GM21381 (cell line): ENCODE results near the gene PDHB.

Experiments used
- ATAC-seq: cut with Tn5 transposase; IDR thresholded peaks from one replicate; pipeline ENCODE4 v1.9.1; 2021; ENCODE audit warnings: mild to moderate bottlenecking, moderate library complexity; ENCODE audit not compliant: unreplicated experiment

PDHB gene

DNA sequence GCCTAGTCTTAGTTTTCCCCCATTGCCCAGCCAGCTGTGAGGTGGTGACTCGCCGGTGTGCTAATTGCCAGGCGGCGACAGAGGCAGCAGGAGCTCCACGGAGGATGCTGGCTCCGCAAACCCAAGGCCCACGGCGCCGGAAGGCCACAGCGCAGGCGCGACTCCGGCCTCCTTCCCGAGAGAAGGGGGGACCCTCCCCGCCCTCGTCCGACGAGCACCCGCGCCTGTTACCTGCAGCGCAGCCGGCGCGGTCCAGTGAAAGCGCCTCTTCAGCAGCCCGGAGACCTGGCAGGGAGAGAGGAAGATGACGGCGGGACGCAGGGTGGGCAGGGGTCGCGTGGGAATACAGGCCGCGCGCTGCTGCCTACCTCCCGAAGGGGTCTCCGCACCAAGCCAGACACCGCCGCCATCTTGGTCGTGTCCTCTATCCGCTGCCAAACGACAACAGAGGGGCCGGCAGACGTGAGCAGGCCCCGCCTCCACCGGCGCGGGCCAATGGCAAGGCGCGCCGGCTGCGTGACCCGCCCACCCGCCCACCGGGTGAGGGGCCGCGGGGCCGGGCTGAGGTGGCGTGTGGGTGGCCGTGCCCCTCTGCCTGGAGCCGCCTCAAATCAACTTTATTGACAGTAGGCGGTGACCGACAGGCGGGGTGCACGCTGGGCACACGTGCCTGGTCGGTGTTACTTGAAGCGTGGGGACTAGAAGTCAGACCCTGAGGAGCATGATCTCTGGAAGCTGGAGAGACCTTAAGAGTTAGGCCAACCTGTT, at the start of gene PDHB:
Gene PDHB (minus strand): TSS at position 433 of the 768 bp plus-strand sequence. CDS start 23 bp downstream, at position 410.
- peak; percentile 92 for ATAC-seq

DNA sequence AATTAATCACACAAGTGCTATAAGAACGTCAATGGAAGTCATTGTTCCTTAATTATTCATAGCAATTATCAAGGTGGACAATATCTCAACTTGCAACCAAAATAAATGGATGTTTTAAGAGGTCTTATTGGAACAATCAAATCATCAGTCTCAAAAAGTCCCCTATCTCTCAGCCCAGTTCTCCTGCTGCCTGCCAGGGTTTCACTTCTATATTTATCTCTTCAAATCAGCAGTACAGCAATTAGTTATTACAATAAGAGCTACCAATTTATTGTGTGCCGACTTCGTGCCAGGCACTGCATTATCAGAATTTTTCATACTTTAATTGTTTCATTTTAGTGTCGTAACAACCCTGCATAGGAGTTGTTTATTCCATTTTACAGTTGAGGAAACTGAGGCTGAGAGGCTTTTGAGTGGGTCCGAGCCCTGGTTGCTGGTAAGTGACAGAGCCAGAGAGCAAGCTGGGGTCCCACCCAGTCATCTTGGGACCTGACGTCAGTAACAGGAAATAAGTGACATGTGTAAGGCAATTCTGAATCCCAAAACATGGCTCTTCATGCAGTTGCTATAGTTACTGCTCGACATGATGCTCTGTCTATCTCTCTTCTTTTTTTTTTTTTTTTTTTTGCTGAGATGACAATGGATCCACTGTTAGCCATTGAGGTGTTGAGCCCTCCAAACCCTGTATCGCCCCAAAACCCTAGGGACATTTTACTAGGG, 49.4 kb upstream of the PDHB start:
- ATAC-seq = no peak

DNA sequence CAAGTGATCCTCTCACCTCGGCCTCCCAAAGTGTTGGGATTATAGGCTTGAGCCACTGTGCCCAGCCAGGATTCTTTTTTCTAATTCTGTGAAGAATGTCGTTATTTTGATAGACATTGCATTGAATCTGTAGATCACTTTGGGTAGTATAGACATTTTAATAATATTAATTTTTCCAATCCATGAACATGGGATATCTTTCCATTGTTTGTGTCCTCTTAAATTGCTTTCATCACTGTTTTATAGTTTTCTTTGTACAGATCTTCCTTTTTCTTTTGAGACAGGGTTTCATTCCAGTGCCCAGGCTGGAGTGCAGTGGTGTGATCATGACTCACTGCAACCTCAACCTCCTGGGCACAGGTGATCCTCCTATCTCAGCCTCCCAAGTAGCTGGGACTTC, 46.7 kb upstream of the PDHB start:
- ATAC-seq = no peak

DNA sequence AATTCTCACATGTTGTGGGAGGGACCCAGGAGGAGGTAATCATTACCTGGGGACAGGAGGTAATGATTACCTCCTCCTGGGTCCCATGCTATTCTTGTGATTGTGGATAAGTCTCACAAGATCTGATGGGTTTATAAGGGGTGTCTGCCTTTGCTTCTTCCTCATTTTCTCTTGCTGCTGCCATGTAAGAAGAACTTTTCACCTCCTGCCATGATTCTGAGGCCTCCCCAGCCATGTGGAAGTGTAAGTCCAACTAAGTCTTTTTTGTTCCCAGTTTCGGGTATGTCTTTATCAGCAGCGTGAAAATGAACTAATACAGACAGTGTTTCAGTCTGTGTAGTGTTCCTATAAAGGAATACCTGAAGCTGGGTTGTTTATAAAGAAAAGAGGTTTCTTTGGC, 45.1 kb upstream of the PDHB start:
- no peak for ATAC-seq

DNA sequence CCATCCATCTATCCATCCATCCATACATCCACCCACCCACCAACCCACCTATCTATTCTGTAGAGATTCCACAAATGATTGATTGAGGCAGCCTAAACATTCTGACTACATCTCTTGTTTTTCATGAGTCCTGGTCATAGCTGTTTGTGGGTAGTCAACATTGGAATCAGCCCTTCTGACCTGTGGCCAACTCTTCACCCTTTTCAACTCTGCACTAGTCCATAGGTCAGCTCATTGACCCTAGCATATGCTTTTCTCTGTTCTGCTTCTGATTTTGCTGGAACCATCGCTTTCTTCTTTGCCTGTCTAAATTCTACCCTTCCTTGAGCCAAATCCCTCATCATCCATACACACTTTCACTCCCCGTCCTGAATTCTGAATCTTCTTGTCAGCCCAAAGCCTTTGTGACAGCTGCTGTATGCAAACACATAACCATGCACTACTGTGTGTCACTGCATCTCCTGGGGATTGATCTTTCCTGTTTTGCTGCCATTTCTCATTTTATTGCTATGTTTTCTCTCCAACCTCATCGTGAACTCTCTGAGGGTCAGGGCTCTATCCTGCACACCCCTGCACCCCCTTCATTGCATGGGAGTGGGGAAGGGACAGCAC, 41.4 kb upstream of the PDHB start:
- no peak for ATAC-seq

DNA sequence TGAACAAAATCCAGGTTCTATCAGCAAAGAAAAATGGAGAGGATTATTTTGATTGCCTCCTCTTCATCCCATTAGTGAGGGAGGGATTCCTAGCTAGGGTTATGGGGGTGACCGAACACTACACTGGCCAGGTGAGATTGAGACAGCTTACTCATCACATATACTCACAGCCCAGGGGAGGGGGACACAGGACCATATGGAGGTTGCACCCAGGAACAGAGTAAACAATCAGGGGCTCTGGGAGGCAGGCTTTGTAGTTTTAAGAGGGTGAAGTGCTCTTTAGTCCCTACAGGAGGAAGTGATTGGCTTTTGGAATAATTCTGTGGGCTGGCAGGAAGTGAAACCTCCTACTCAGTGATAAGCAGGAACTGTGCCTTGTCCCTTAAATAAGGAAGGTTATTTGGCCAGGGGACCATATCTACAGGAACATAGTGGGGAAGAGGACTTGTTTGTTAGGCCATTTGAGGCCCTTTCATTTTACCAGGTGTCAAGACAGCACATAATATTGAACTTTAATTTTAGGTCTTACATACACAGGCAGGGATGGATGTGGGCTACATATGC, 40.8 kb upstream of the PDHB start:
- ATAC-seq = no peak

DNA sequence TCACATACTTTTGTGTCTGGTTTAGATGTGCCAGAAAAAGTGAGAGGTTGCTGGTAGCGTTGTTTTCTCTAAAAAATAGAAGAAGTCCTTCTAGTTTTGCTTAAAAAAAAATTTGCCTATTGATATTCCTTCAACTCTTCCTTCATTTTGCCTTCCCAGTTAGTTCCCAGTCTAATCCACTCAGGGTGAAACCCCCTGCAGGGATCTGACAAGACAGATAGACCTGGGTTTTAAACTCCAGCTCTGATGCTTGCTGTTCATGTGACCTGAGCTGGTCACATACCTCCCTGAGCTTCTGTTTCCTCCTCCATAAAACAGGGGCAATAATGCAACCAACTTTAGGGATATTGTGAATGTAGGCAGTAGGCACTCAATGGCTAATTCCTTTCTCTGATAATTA, 39.6 kb upstream of the PDHB start:
- ATAC-seq = no peak

DNA sequence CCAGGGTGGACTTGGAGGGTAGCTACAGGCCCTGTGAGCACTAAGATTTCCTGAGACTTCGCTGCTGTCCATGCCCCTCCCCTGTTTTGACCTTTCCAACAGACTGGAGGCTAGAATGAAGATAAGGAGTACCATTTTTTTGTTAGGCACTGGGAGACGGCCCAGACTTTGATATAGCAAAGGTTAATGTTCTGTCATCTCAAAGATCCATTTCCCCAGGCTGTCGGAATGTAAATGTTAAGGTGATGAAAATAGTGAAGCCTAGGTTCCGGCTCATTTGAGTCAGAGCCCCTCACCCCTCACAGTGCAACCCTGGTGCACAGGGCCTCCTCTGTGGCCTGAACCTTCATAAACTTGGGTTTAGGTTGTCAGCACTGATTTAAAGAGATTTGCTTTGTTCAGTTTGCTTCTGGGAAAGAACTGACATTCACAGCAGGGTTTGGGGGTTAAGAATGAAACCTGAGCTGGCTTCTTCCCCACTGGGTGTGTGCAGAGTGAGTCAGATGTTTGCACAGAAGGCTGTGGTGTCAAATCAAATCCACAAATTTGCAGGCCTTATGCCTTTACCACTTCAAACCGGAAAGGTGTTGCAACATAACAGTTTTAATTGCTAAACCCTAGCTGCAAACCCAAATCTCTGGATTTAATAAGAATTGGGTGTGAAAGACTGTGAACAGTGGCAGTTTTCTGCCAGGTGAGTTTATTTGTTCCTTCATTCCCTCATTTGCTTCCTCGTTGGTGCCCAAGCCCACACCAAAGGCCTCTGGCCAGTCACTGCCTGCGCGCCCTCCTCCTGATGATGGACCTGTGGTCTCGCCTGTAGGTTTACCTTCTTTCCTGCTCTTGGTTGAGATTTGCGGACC, 37.6 kb upstream of the PDHB start:
- ATAC-seq = no peak

DNA sequence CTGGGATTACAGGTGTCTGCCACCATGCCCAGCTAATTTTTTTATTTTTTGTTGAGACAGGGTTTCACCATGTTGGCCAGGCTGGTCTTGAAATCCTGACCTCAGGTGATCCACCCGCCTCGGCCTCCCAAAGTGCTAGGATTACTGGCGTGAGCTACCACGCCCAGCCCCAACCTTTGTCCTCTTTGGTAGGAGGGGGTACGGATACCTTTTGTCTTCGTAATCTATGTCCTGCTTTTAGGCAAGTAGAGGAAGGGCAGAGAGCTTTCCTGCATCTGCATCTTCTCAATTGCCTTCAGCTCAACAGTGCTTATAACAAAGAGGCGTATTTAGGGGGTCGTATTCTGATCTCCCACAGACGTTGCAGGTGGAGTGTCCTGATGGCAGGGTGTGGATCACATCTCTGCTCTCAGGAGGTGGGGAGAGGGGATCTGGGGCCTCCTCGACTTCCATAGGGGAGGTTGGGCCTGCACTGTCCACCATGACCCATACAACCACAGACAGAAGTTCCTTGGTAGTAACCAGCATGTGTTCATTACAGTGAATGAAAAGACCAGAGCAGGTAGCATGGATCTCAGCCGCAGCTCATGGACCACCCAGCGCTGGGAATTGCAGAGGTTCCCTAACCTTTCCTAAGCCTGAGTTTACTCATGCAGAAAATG, 36.9 kb upstream of the PDHB start:
- no peak for ATAC-seq

DNA sequence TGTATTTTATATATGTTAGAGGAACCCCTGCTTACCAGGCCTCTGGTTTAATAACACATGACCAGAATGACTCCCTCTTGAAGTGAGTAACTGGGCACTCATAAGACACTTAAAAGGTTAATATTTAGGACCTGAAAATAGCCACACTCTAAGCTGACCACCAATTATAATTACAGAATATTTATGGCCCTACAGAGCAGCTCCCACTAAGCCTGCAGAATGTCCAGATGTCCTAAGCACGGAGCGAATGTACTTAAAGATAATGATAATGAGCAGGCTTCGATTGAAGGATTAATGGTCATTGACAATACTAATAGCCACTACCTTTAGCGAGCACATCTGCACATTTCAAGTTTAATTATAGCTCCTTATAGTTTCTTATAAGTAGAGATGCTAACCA, 35.5 kb upstream of the PDHB start:
- ATAC-seq = no peak

DNA sequence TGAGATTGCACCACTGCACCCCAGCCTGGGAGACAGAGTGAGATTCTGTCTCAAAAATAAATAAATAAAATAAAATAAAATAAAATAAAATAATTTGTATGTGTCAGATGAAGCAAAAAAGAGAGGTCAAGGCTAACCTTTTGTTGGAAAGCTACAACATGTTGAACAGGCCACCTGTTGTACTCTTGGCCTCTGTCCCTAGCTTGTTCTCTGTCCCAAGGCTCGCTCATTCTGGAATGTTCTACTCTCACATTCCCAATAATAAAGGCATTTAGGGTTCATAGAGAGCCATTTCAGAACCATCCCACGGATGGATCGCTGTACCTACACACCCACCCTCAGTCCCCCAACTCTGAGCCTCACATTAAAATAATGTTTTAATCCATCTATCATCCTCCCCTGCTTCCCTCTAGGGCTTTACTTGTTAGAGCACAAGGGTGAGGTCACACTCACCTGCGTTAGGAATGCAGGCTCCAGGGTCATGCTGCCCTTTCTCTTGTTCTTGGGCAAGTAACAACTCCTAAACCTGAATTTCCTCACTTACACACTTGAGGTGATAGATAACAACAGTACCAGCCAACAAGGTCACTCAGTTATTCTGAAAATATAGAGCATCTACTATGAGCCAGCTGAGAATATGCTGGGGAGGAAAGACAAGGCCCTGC, 33.4 kb upstream of the PDHB start:
- no peak for ATAC-seq

DNA sequence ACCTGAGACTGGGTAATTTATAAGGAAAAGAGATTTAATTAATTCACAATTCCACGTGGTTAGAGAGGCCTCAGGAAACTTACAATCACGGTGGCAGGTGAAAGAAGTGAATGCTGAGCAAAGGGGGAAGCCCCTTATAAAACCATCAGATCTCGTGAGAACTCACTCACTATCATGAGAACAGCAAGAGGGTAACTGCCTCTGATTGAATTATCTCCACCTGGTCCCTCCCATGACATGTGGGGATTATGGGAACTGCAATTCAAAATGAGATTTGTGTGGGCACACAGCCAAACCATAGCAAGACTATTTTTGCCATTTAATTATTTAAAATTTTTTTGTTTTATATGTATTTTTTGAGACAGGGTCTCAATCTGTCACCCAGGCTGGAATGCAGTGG, 31.2 kb upstream of the PDHB start:
- no peak for ATAC-seq

DNA sequence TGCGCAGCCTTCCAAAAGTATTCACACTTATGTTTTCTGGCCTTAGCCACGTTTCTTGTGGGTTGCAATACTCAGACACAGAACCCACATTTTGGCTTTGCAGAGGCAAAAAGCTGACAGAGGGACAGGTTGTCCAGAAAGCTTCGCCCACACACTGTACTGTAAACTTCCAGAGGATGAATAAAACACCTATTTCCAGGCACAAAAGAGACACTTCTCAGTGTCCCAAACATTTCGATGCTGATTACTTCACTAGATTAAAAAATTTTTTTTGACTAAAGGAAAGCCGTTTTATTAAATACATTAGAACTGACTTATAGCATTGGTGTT, 30.3 kb upstream of the PDHB start:
- no peak for ATAC-seq

DNA sequence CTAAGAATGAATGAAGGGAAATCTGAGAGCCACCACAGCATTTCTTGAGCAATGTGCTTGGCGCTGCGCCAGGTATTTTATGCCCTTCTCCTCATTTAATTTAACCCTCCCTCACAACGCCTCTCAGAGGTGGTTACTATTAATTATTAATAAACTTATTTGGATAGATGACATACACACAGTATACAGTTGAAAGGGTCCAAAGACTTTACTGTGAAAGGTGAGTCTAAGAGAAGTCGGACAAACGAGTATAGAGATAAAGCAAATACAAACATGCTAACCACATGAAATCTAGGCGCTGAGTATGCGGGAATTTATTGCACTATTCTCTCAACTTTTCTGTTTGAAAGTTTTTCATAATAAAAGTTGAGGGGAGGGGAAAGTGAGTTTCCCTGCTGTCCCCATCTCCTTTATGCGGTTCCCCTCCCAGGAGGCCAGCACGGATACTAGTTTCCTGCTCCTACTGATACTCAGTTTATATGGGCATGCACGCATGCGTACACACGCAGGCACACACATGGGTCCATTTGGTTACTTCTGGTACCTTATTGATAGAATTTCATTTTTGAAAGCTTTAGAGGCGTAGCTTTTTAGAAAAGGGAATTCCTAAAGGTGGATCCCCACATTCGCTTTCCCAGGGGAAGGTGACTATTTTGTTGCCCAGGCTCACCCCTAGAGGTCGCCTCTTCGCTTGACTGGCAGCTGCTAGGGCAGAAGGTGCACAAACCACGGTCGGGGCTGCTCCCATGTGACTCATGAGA, 29.7 kb upstream of the PDHB start:
- ATAC-seq = peak; percentile 91

DNA sequence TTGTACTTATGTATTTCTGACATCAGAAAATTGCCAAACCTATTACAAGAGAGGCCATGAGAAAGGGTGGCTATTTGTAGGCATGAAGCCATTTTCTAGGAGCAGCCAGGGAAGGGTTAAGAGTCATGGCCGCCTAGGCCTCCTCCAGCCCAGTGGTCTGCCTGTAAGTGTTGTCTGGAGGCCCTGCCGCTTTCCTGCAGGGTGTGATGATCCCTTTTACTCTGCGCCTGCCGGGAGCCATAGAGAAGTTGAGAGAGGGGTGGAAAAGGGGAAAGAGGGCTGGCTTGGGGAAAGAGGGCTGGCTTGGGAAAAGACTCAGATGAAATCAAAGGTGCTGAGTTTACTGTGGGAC, 29.2 kb upstream of the PDHB start:
- ATAC-seq = no peak

DNA sequence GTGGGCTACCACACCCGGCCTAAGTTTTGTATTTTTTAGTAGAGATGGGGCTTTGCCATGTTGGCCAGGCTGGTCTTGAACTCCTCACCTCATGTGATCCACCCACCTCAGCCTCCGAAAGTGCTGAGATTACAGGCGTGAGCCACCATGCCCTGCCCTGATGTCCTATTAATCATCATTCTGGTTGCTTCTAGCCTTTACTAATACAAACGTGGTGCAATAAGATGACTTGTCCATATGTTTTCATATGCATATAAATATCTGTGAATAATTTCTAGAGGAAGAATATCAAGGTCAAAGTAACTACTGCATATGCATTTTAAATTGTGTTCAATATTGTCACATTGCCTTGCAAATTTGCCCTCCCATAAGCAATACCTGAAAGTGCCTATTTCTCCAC, 25.5 kb upstream of the PDHB start:
- ATAC-seq = no peak

DNA sequence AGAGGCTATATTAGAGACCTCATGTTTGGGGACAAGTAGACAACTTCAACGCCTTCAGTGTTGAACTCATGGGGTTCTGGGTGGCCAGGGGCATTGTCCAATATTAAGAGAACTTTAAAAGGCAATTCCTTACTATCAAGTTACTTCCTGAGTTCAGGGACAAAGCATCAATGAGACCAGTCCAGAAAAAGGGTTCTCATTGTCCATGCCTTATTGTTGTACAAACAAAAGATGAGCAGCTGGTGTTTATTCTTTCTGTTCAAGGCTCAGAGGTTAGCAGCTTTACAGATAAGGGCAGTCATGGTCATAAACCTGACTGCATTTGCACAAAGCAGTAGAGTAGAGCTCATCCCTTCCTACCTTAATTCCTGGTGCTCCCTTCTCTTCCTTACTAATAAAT, 18.5 kb upstream of the PDHB start:
- no peak for ATAC-seq

DNA sequence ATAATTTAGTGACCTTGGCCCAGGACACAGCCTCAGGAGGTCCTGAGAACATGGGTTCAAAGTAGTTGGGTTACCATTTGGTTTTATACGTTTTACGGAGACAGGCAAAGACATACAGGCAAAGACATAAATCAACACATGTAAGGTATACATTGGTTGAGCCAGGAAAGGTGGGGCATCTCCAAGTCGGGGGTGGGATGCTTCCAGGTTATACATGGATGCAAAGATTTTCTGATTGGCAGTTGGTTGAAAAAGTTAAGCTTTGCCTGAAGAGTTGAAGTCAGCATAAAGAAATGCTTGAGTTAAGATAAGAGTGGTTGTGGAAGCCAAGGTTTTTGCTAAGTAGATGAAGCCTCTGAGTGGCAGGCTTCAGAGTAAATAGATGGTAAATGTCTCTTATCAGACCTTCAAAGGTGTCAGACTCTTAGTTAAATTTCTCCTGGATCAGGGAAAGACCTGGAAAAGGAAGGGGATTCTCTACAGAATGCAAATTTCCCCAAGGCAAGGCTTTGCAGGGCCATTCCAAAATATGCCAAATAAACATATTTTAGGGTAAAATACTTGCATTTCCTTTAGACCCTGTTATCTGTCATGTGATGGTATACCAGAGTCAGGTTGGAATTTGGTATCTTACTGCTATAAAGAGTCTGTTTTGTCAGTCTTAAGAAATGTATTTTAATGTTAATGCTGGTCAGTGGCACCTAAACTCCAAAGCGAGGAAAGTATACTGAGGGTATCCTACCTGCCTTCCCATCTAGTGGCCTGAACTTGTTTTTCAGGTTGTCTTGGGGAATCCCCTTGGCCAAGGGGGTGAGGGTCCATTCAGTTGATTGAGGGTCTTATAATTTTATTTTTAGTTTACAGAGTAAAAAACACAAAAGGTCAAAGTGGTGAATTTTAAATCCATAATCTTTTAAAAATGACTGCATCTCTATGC, 8.2 kb upstream of the PDHB start:
- no peak for ATAC-seq
